ENCODE data around the gene MCC. TPM values are rescaled to one million over a fixed set of nuclear protein-coding genes. Genes with fewer than 3 reads are reported as not detected.

The MCC gene
- total and polyA plus RNA-seq, 9 donors = 29.8 to 262 (median 108) TPM

- 56 to 76% (median 61%) methylated on average over 1 of the region's 1 CpG for WGBS, 3 donors
- intact Hi-C loops (cut with DNase I) = no loop called here
Measured at GRCh38 chr5:113280541-113280940, 207.7 kb downstream of the MCC start.

DNA sequence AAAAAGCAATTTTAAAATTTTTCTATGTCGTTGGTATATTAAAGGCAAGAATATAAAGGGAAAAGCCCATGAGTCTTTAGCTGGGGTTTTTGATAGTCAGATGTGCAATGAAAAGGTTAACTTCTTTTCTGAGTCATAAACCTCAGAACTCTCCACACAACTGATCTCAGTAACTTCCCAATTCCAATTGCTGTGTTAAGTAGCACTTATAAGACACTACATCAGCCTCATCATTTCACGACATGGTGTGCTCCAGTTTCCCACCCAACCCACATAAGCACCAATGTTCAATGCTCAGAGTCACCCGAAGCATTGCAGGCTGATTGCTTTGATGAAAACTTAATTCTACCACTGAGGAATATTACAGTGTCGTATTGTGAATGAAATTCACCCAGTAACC, 209.3 kb downstream of the MCC start:
- intact Hi-C loops (cut with DNase I) = no loop called here

More at GRCh38 chr5:113280541-113280940, 207.7 kb downstream of the MCC start:
- Histone ChIP-seq H3K27ac (no peak overlapping the region), H3K27me3 (no peaks in the 10 kb centered on the region), H3K9me3 (no peaks in the 10 kb centered on the region), H3K36me3 (no peaks in the 10 kb centered on the region), H3K4me3 (no peak overlapping the region), H3K4me1 (ENCODE audit: insufficient read depth) (peaks cover 30% of the 10 kb centered on the region)
- TF ChIP-seq EP300 (IDR thresholded peaks at IDR 0.05) (no peak), CTCF (IDR thresholded peaks at IDR 0.05) (no peak), POLR2A (IDR thresholded peaks at IDR 0.05) (no peak)
- DNase-seq = no peak

DNA sequence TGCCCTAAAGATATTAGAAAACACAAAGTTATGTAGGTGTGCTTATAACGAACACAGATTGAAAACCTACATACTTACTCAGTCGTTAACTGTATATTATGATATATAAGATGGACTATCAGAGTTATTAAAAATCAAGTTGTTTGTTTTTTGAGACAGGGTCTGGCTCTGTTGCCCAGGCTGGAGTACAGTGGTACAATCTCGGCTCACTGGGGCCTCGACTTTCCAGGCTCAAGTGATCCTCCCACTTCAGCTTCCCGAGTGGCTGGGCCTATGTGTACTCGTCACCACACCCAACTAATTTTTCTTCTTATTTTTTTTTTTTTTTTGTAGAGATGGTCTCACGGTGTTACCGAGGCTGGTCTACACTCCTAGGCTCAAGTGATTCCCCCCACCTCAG, 211.8 kb downstream of the MCC start:
- Histone ChIP-seq H3K27me3 (no peaks in the 10 kb centered on the region), H3K27ac (no peak overlapping the region), H3K4me1 (ENCODE audit: insufficient read depth) (peaks cover 30% of the 10 kb centered on the region), H3K36me3 (no peaks in the 10 kb centered on the region), H3K4me3 (no peak overlapping the region), H3K9me3 (no peaks in the 10 kb centered on the region)
- no peak for DNase-seq
- WGBS, 3 donors = 89 to 93% (median 89%) methylated on average over 8 of the region's 8 CpGs
- intact Hi-C loops (cut with DNase I) = no loop called here
- TF ChIP-seq POLR2A (IDR thresholded peaks at IDR 0.05) = no peak
- TF ChIP-seq EP300 (IDR thresholded peaks at IDR 0.05) = no peak
- TF ChIP-seq CTCF (IDR thresholded peaks at IDR 0.05) = no peak

More for the DNA sequence above, 209.3 kb downstream of the MCC start:
- 61 to 80% (median 63%) methylated on average over 4 of the region's 4 CpGs for WGBS, 3 donors
- TF ChIP-seq EP300 (IDR thresholded peaks at IDR 0.05) (no peak), POLR2A (IDR thresholded peaks at IDR 0.05) (no peak), CTCF (IDR thresholded peaks at IDR 0.05) (no peak)
- no peak for DNase-seq
- Histone ChIP-seq H3K27me3 (no peaks in the 10 kb centered on the region), H3K9me3 (no peaks in the 10 kb centered on the region), H3K4me1 (ENCODE audit: insufficient read depth) (peaks cover 32% of the 10 kb centered on the region), H3K36me3 (no peaks in the 10 kb centered on the region), H3K27ac (no peak overlapping the region), H3K4me3 (no peak overlapping the region)

- Histone ChIP-seq H3K9me3 (no peaks in the 10 kb centered on the region), H3K36me3 (no peaks in the 10 kb centered on the region), H3K4me3 (no peak overlapping the region), H3K27ac (no peak overlapping the region), H3K4me1 (ENCODE audit: insufficient read depth) (peaks cover 31% of the 10 kb centered on the region), H3K27me3 (no peaks in the 10 kb centered on the region)
- intact Hi-C loops (cut with DNase I) = no loop called here
- no peak for DNase-seq
- 80 to 98% (median 84%) methylated on average over 2 of the region's 2 CpGs for WGBS, 3 donors
- TF ChIP-seq EP300 (IDR thresholded peaks at IDR 0.05) (no peak), CTCF (IDR thresholded peaks at IDR 0.05) (no peak), POLR2A (IDR thresholded peaks at IDR 0.05) (no peak)
Measured at GRCh38 chr5:113276001-113276400, 212.3 kb downstream of the MCC start.

Measured in ovary (tissue), 9 donors.